H1 (cell line): ENCODE results near the gene KLRC3. TPM values are rescaled to one million over a fixed set of nuclear protein-coding genes. Genes with fewer than 3 reads are reported as not detected.
A peak's percentile ranks its signal among the peaks of the same experiment; 100 is the strongest.

Experiments used
- CTCF ChIA-PET: fragments of 300-600 bp; sonication (Branson Sonifier 250); formaldehyde crosslinking; loops from one replicate; lab custom pipeline; 2021; ENCODE audit not compliant: partially characterized antibody; lab: Charles Lee
- POLR2A ChIA-PET: fragments of 300-600 bp; sonication (Branson Sonifier 250); formaldehyde crosslinking; loops from one replicate; lab custom pipeline; 2021; ENCODE audit warnings: inconsistent platforms; ENCODE audit not compliant: partially characterized antibody; lab: Charles Lee
- DNase-seq, 2 experiments: peaks; one replicate each; pipeline versions ENCODE4 v3.0.0 to v3.0.0-alpha.2; 2010 to 2022; ENCODE audit warnings: low spot score in 2 of 2, low read depth in 1 of 2, mixed read lengths in 1 of 2
- FAIRE-seq: peaks from 2 replicates; lab custom pipeline; 2011; peaks lifted over from hg19 to GRCh38; lab: Jason Lieb, UNC
- H2AFZ ChIP-seq: 2 replicates; pipeline ENCODE4 v1.8.1; 2012; ENCODE audit warnings: low read length, inconsistent platforms
- H2AK5ac ChIP-seq: 2 replicates; pipeline ENCODE4 v1.6.1; 2013; ENCODE audit warnings: low read depth, low read length
- H2BK120ac ChIP-seq: replicated peaks from 2 replicates; pipeline ENCODE3; 2013; ENCODE audit warnings: low read depth, low read length, inconsistent platforms
- H2BK12ac ChIP-seq: 2 replicates; pipeline ENCODE4 v1.6.1; 2013; ENCODE audit warnings: low read depth, low read length
- H2BK15ac ChIP-seq: 2 replicates; pipeline ENCODE4 v1.6.1; 2013; ENCODE audit warnings: low read length
- H2BK20ac ChIP-seq: 2 replicates; pipeline ENCODE4 v1.6.1; 2013; ENCODE audit warnings: low read length
- H2BK5ac ChIP-seq: 2 replicates; pipeline ENCODE4 v1.6.1; 2013; ENCODE audit warnings: low read depth, low read length
- H3K14ac ChIP-seq: 2 replicates; pipeline ENCODE4 v1.6.1; 2013; ENCODE audit warnings: inconsistent platforms; ENCODE audit not compliant: insufficient read length
- H3K18ac ChIP-seq: 2 replicates; pipeline ENCODE4 v1.6.1; 2013; ENCODE audit warnings: low read length; ENCODE audit errors: extremely low read depth
- H3K23ac ChIP-seq: 2 replicates; pipeline ENCODE4 v1.6.1; 2013; ENCODE audit warnings: inconsistent platforms; ENCODE audit not compliant: insufficient read length
- H3K23me2 ChIP-seq: 2 replicates; pipeline ENCODE4 v1.6.1; 2013; ENCODE audit warnings: low read depth, low read length
- H3K27ac ChIP-seq: 2 replicates; pipeline ENCODE4 v1.6.1; 2011; ENCODE audit warnings: low read depth, low read length, inconsistent platforms
- H3K27me3 ChIP-seq, 4 experiments: replicated peaks in 1 of 4; 1 replicate in 1 of 4; 2 replicates in 3 of 4; pipeline versions ENCODE4 v1.6.1 to v1.8.1; 2011 to 2013; ENCODE audit warnings: low read length in 3 of 4, mild to moderate bottlenecking in 3 of 4, inconsistent platforms in 2 of 4, mixed read lengths in 2 of 4, moderate library complexity in 1 of 4; ENCODE audit not compliant: control insufficient read depth in 3 of 4, insufficient read depth in 3 of 4; ENCODE audit errors: extremely low read depth in 1 of 4
- H3K36me3 ChIP-seq, 4 experiments: 2 replicates each; pipeline versions ENCODE4 v1.6.1 to v1.8.1; 2011 to 2013; ENCODE audit warnings: mild to moderate bottlenecking in 4 of 4, low read length in 3 of 4, moderate library complexity in 2 of 4, control low read depth in 1 of 4, inconsistent platforms in 1 of 4; ENCODE audit not compliant: insufficient read depth in 4 of 4, control insufficient read depth in 2 of 4
- H3K4ac ChIP-seq: replicated peaks from 2 replicates; pipeline ENCODE3; 2013; ENCODE audit warnings: low read length, low read depth, mixed read lengths, inconsistent platforms; ENCODE audit not compliant: insufficient read length
- H3K4me1 ChIP-seq, 4 experiments: replicated peaks in 1 of 4; 1 replicate in 1 of 4; 2 replicates in 3 of 4; pipeline versions ENCODE4 v1.6.1 to v1.8.1; 2011 to 2013; ENCODE audit warnings: low read length in 3 of 4, inconsistent platforms in 2 of 4, mixed read lengths in 1 of 4; ENCODE audit not compliant: insufficient read depth in 4 of 4, control insufficient read depth in 3 of 4
- H3K4me2 ChIP-seq, 2 experiments: 2 replicates each; pipeline versions ENCODE4 v1.6.1 to v1.8.1; 2011 to 2013; ENCODE audit warnings: low read depth in 2 of 2, low read length in 2 of 2, control low read depth in 1 of 2, inconsistent platforms in 1 of 2, mild to moderate bottlenecking in 1 of 2; ENCODE audit not compliant: insufficient read depth in 1 of 2
- H3K4me3 ChIP-seq, 4 experiments: fragments of 200-600, 300-600 bp in 1 of 4; sonication (generic), shearing (Covaris generic), sonication (Bioruptor Twin) in 1 of 4; 2 replicates each; pipeline versions ENCODE4 v1.5.1 to v1.8.1; 2011 to 2016; ENCODE audit warnings: low read length in 4 of 4, low read depth in 3 of 4, control low read depth in 2 of 4, inconsistent platforms in 2 of 4, mild to moderate bottlenecking in 2 of 4, mixed read lengths in 1 of 4, moderate library complexity in 1 of 4; ENCODE audit not compliant: insufficient read depth in 2 of 4; ENCODE audit errors: extremely low read depth in 1 of 4
- H3K56ac ChIP-seq: replicated peaks from 2 replicates; pipeline ENCODE3; 2013; ENCODE audit warnings: low read depth, mild to moderate bottlenecking, mixed read lengths, low read length, inconsistent platforms; ENCODE audit not compliant: insufficient read length
- H3K79me1 ChIP-seq: 2 replicates; pipeline ENCODE4 v1.6.1; 2013; ENCODE audit warnings: low read depth, low read length, control low read depth
- H3K79me2 ChIP-seq, 2 experiments: 2 replicates each; pipeline versions ENCODE4 v1.6.1 to v1.8.1; 2012 to 2013; ENCODE audit warnings: low read length in 2 of 2, mild to moderate bottlenecking in 2 of 2, inconsistent platforms in 1 of 2; ENCODE audit not compliant: insufficient read depth in 2 of 2, control insufficient read depth in 1 of 2
- H3K9ac ChIP-seq, 4 experiments: replicated peaks in 1 of 4; 1 replicate in 1 of 4; 2 replicates in 3 of 4; pipeline versions ENCODE4 v1.6.1 to v1.8.1; 2011 to 2013; ENCODE audit warnings: low read depth in 3 of 4, low read length in 3 of 4, control low read depth in 2 of 4, mild to moderate bottlenecking in 2 of 4, moderate library complexity in 2 of 4, inconsistent platforms in 1 of 4; ENCODE audit errors: extremely low read depth in 1 of 4
- H3K9me3 ChIP-seq, 2 experiments: 2 replicates each; pipeline versions ENCODE4 v1.6.1 to v1.8.1; 2012 to 2013; ENCODE audit warnings: mild to moderate bottlenecking in 2 of 2, moderate library complexity in 2 of 2, control low read depth in 1 of 2, inconsistent platforms in 1 of 2, low read depth in 1 of 2, low read length in 1 of 2, mixed read lengths in 1 of 2; ENCODE audit not compliant: insufficient read depth in 2 of 2
- H4K20me1 ChIP-seq, 2 experiments: replicated peaks in 1 of 2; 2 replicates each; pipeline versions ENCODE3 to v1.8.1; 2011 to 2013; ENCODE audit warnings: inconsistent platforms in 2 of 2, low read length in 2 of 2, mild to moderate bottlenecking in 1 of 2; ENCODE audit not compliant: insufficient read depth in 2 of 2, control insufficient read depth in 1 of 2
- H4K5ac ChIP-seq: 2 replicates; pipeline ENCODE4 v1.6.1; 2013; ENCODE audit warnings: low read length, low read depth, mixed read lengths, inconsistent platforms; ENCODE audit not compliant: insufficient read length
- H4K8ac ChIP-seq: 2 replicates; pipeline ENCODE4 v1.8.0; 2013; ENCODE audit warnings: mild to moderate bottlenecking, moderate library complexity, low read length, inconsistent platforms; ENCODE audit not compliant: insufficient read depth; ENCODE audit errors: extremely low read depth
- H4K91ac ChIP-seq: replicated peaks from 2 replicates; pipeline ENCODE3; 2013; ENCODE audit warnings: low read length, mixed read lengths, inconsistent platforms; ENCODE audit not compliant: insufficient read length
- RAD21 ChIP-seq, 2 experiments: IDR thresholded peaks in 1 of 2; conservative IDR thresholded peaks in 1 of 2; 2 replicates each; pipeline ENCODE4 v1.6.1; 2011; ENCODE audit warnings: low read depth in 2 of 2, low read length in 2 of 2, improper control_type of control experiment in 1 of 2, inconsistent platforms in 1 of 2, mild to moderate bottlenecking in 1 of 2, moderate library complexity in 1 of 2
- RBBP5 ChIP-seq: IDR thresholded peaks from 2 replicates; pipeline ENCODE4 v1.7.1; 2012; ENCODE audit warnings: low read depth, mild to moderate bottlenecking, inconsistent platforms, low read length, moderate library complexity, borderline replicate concordance
- whole genome bisulfite sequencing, 2 experiments: shearing (Covaris generic) in 1 of 2; methylation state at CpG; one replicate each; pipeline versions ENCODE4 v1.1.6 to v1.1.7; 2013 to 2015; ENCODE audit warnings: low lambda C conversion rate in 2 of 2, mixed read lengths in 2 of 2, inconsistent platforms in 1 of 2, low coverage in 1 of 2, missing lambda C conversion rate in 1 of 2; ENCODE audit not compliant: insufficient replicate concordance in 2 of 2, insufficient coverage in 1 of 2, insufficient read length in 1 of 2; ENCODE audit errors: extremely low coverage in 1 of 2, missing lambda C conversion rate in 1 of 2; 5-methylcytosine and 5-hydroxymethylcytosine counted together
- polyA plus RNA-seq, 7 experiments: library from polyadenylated mRNA; depleted of rRNA in 3 of 7; stranded (reverse) in 5 of 7; unstranded in 2 of 7; fragments of >200 nt in 5 of 7; fragments of 200-250 nt in 2 of 7; gene quantifications; 1 replicate in 5 of 7; 2 replicates in 1 of 7; 4 replicates in 1 of 7; pipeline versions ENCODE4 v1.2.1 to v1.2.3, GENCODE V29; 2011 to 2013; ENCODE audit warnings: missing spikeins in 2 of 7, mixed read lengths in 2 of 7
- total RNA-seq: library from RNA; stranded (reverse); fragmentation: NEBNext Ultra II Directional; extraction: Animal tissue kit (Norgen Biotek cat#: 25700); gene quantifications from 2 replicates; pipeline ENCODE4 v1.2.1, GENCODE V29; 2021
- TF ChIP-seq, protein P1 (sequence below), 3 experiments: IDR thresholded peaks; 1 replicate in 2 of 3; 2 replicates in 1 of 3; pipeline versions ENCODE4 v1.5.1 to v1.6.1; 2011; ENCODE audit warnings: low read length in 3 of 3, mild to moderate bottlenecking in 3 of 3, inconsistent platforms in 2 of 3, low read depth in 1 of 3, moderate library complexity in 1 of 3; ENCODE audit not compliant: insufficient read depth in 1 of 3; ENCODE audit errors: control extremely low read depth in 1 of 3

The KLRC3 gene
- total and polyA plus RNA-seq, 2 of the 8 experiments (the other 6 are each of a cell fraction or from before 2014, with no cell fraction given), result not detected

DNA sequence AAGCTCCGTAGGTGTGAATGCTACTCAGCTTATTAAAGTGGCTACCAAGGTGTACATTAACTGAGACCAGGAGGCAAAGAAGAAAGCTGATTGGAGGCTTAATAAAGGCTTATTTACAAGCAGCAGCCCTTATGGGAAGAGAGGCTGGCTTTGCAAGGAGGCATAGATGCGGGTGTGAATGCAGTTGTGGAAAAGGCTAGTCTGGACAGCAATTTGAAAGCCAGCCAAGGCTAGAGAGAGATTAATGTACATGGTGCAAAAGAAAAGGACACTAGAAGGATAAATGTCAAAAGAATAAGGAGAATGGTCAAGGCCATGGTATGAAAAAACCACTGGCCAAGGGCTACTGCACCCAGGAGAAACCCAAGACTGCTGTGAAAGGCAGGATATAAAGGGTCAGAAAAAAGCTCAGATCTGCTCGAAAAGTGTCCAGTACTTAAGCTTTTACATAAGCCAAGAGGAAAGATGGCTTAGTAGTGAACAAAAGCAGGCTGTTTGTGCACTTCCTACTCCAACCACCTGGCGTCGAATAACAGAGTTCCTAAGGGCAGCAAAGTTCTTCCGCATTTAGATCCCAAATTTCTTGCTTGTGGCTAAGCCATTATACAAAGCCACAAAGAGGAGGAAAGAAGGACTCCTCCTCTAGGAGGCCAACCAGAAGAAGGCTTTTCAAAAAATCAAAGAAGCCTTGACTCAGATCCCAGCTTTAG, 54.5 kb downstream of the KLRC3 start:
- DNase-seq (no peak), FAIRE-seq (no peak)
- H4K8ac ChIP-seq, result no peak overlapping the region
- H4K20me1 ChIP-seq, result no peaks in the 10 kb centered on the region
- CTCF ChIA-PET, result interaction anchor here (0.9 to 3.2 kb wide), 21 partner anchors 9 to 385 kb away, joined by 3 to 33 read pairs (median 4); partner anchors contain the start of gene MAGOHB
- peak overlapping the region; percentile 87 for H3K4ac ChIP-seq
- no peak overlapping the region for H2BK120ac ChIP-seq
- H3K4me3 ChIP-seq, result peak overlapping the region in 1 of 4 experiments; percentile 63; a peak in 3 of 8 replicates
- no peak overlapping the region for H2AK5ac ChIP-seq
- H3K79me2 ChIP-seq, result no peaks in the 10 kb centered on the region
- H2AFZ ChIP-seq, result peak overlapping the region; percentile 87
- 0 out of 2 replicates have a peak overlapping the region, but pooled peaks have one; percentile 0 for H2BK12ac ChIP-seq
- peak overlapping the region; percentile 83 for H4K91ac ChIP-seq
- H3K4me1 ChIP-seq, result peaks cover 16 to 35% (median 23%) of the 10 kb centered on the region in 4 experiments; a peak in 6 of 7 replicates
- H3K27me3 ChIP-seq, result no peaks in the 10 kb centered on the region
- H3K14ac ChIP-seq, result no peak overlapping the region
- H3K9me3 ChIP-seq, result peaks cover 4% of the 10 kb centered on the region in 2 experiments; a peak in 2 of 4 replicates
- H3K79me1 ChIP-seq, result no peaks in the 10 kb centered on the region
- H3K36me3 ChIP-seq, result peaks cover 0 to 3% (median 0%) of the 10 kb centered on the region in 4 experiments; a peak in 1 of 8 replicates
- no peak overlapping the region for H2BK15ac ChIP-seq
- peak overlapping the region; percentile 73; the same call in 1 of the 2 replicates for H2BK5ac ChIP-seq
- POLR2A ChIA-PET, result interaction anchor here (0.6 to 0.7 kb wide), 2 partner anchors 213 to 1775 kb away, joined by 3 read pairs; no protein-coding TSS in a partner anchor
- no peak overlapping the region for H4K5ac ChIP-seq
- H3K18ac ChIP-seq, result no peak overlapping the region; the same call in 1 of the 2 replicates
- peaks cover 5% of the 10 kb centered on the region for H3K23me2 ChIP-seq
- TF ChIP-seq RBBP5 (no peak), RAD21 (IDR thresholded peaks at IDR 0.05 in 1 of 2, conservative IDR thresholded peaks at IDR 0.05 in 1 of 2; ENCODE audit: low read depth in 2 of 2, low read length in 2 of 2) (peak in 1 of 2 experiments; percentile 18; a peak in 1 of 4 replicates)
- TF ChIP-seq, protein P1, sequence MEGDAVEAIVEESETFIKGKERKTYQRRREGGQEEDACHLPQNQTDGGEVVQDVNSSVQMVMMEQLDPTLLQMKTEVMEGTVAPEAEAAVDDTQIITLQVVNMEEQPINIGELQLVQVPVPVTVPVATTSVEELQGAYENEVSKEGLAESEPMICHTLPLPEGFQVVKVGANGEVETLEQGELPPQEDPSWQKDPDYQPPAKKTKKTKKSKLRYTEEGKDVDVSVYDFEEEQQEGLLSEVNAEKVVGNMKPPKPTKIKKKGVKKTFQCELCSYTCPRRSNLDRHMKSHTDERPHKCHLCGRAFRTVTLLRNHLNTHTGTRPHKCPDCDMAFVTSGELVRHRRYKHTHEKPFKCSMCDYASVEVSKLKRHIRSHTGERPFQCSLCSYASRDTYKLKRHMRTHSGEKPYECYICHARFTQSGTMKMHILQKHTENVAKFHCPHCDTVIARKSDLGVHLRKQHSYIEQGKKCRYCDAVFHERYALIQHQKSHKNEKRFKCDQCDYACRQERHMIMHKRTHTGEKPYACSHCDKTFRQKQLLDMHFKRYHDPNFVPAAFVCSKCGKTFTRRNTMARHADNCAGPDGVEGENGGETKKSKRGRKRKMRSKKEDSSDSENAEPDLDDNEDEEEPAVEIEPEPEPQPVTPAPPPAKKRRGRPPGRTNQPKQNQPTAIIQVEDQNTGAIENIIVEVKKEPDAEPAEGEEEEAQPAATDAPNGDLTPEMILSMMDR (IDR thresholded peaks at IDR 0.05; ENCODE audit: control extremely low read depth in 1 of 3, insufficient read depth in 1 of 3, low read depth in 1 of 3, low read length in 3 of 3), result peak in 2 of 3 experiments; percentile 21; a peak in 2 of 4 replicates
- H3K4me2 ChIP-seq, result peak overlapping the region; percentile 75 to 87
- H3K27ac ChIP-seq, result 0 out of 2 replicates have a peak overlapping the region, but pooled peaks have one; percentile 2
- no peak overlapping the region for H3K56ac ChIP-seq
- H2BK20ac ChIP-seq, result 0 out of 2 replicates have a peak overlapping the region, but pooled peaks have one; percentile 23
- 58% methylated on average over 6 of the region's 6 CpGs; no CpG with 5 or more reads in 1 of the 2 experiments for WGBS, 2 experiments
- no peak overlapping the region for H3K9ac ChIP-seq
- no peak overlapping the region for H3K23ac ChIP-seq
